ENCODE measurements around the gene ADIG.

- TF ChIP-seq CTCF (IDR thresholded peaks at IDR 0.05; ENCODE audit: borderline replicate concordance, extremely low read depth, low read length, poor library complexity, severe bottlenecking): no peak
- TF ChIP-seq EZH2 (IDR thresholded peaks at IDR 0.05; ENCODE audit: borderline replicate concordance, low read depth, low read length, severe bottlenecking): no peak
Observed at GRCh38 chr20:38620441-38620840, 39.4 kb downstream of the ADIG start.

All from DND-41 (cell line).